GM15510 (cell line): ENCODE measurements around the gene PKD1L1.

Source experiments
- POLR2A ChIP-seq: IDR thresholded peaks from 3 replicates; pipeline ENCODE4 v1.6.1; 2011; ENCODE audit warnings: borderline replicate concordance; ENCODE audit not compliant: insufficient read length; ENCODE audit errors: extremely low read depth

Gene PKD1L1

GRCh38 chr7:47836080-47836479, 112.2 kb downstream of the PKD1L1 start:
- no peak for TF ChIP-seq POLR2A

GRCh38 chr7:47833211-47833610, 115.1 kb downstream of the PKD1L1 start:
- no peak for TF ChIP-seq POLR2A

- no peak for TF ChIP-seq POLR2A
These were observed 116.1 kb downstream of the PKD1L1 start for GRCh38 chr7:47832105-47832715.

- TF ChIP-seq POLR2A = no peak
These were observed 118.3 kb downstream of the PKD1L1 start for GRCh38 chr7:47830015-47830414.

GRCh38 chr7:47827871-47828270, 120.4 kb downstream of the PKD1L1 start:
- TF ChIP-seq POLR2A = no peak

GRCh38 chr7:47827351-47827756, 120.9 kb downstream of the PKD1L1 start:
- no peak for TF ChIP-seq POLR2A

- no peak for TF ChIP-seq POLR2A
These were observed 121.5 kb downstream of the PKD1L1 start for GRCh38 chr7:47826754-47827153.

GRCh38 chr7:47819607-47819920, 128.7 kb downstream of the PKD1L1 start:
- TF ChIP-seq POLR2A = no peak

- TF ChIP-seq POLR2A = no peak
These were observed 129.3 kb downstream of the PKD1L1 start for GRCh38 chr7:47818796-47819606.

GRCh38 chr7:47817917-47818316, 130.3 kb downstream of the PKD1L1 start:
- no peak for TF ChIP-seq POLR2A

- no peak for TF ChIP-seq POLR2A
These were observed 131.6 kb downstream of the PKD1L1 start for GRCh38 chr7:47816647-47817046.

GRCh38 chr7:47815867-47816266, 132.4 kb downstream of the PKD1L1 start:
- TF ChIP-seq POLR2A = no peak

DNA sequence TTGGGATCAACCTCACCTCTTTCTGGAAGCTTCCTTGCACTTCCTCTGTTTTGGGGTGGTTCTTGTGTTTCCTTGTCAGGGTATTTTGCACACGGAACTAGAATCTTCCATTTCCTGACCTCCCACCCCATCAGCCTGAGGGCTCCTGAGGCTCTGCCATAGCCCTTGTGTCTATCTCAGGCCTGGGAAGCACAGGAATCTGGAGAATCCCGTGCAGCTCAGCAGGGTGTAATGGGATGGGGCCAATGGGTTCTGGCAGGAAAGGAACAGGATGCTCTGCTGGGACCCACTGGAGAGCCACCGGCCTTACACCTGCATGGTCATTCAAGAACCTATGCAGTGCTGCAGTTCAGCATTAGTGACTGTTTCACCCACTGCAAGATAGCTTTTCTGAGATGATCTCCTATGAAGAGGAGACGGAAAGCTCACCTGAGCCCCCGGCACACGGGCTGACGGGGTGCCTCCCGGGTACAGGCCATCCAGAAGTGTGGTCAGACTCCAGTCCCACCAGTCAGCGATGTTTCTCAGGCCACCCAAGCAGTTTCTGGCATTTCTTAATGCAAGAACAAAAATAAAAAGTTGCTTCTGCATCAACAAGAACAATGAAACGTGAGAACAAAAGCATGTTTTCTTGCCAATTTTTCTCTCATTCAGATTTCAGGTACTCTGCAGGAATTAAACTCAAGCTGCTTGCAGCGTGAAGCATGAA, 133.2 kb downstream of the PKD1L1 start:
- TF ChIP-seq POLR2A = no peak

DNA sequence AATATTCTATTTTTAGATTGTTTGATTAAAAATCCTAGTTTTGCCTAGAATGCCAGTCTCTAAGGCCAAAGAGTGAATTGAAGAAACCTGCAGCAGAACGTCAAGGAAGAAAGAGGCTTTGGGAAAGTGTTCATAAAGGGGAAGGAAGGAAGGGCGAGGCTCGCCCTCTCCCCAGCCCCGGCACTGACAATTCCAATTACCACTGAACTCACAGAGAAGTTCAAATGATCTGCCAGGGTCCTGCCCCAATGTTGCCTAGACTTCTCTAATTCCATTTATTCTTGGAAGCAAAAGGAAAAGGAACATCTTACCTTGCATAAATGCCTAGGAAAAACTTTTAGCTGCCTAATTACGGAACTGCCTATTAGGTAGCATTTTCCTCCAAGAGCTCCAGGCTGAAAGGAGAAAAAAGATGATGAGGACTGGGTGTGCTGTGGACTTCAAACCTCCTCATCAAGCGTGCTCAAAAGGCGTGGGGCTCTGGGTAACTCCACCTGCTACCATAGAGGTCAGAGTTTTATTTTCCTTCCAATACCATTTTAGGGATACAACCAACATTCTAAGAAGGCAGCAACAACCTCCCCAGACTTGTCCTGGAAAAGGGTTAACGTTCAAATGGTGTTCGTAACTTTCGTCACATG, 134.5 kb downstream of the PKD1L1 start:
- TF ChIP-seq POLR2A = no peak
